Breast epithelium (tissue), 4 donors: ENCODE data around the gene PYM1. TPM values are rescaled to one million over a fixed set of nuclear protein-coding genes. Genes with fewer than 3 reads are reported as not detected.

Experiments used
- DNase-seq, 2 donors: peaks; one replicate each; pipeline ENCODE4 v3.0.0-alpha.2; 2019; ENCODE audit warnings: low spot score in 2 of 2
- H3K27ac ChIP-seq, 2 donors: fragments of 200-600 bp; sonication (generic) in 1 of 2; one replicate each; pipeline ENCODE4 v1.5.1; 2016 to 2019; ENCODE audit warnings: mild to moderate bottlenecking in 1 of 2
- H3K27me3 ChIP-seq, 2 donors: fragments of 200-600 bp; sonication (generic) in 1 of 2; one replicate each; pipeline versions ENCODE4 v1.5.1 to v1.6.0; 2017 to 2019; ENCODE audit warnings: control low read depth in 1 of 2, mild to moderate bottlenecking in 1 of 2
- H3K36me3 ChIP-seq: fragments of 200-600 bp; one replicate; pipeline ENCODE4 v1.5.1; 2019
- H3K4me1 ChIP-seq, 2 donors: fragments of 200-600 bp; sonication (generic); one replicate each; pipeline ENCODE4 v1.5.1; 2016 to 2019; ENCODE audit warnings: control low read depth in 1 of 2
- H3K4me3 ChIP-seq, 3 donors: fragments of 200-600 bp; sonication (generic); 1 replicate in 2 of 3; 2 replicates in 1 of 3; pipeline ENCODE4 v1.5.1; 2016 to 2019; ENCODE audit warnings: mild to moderate bottlenecking in 3 of 3, moderate library complexity in 2 of 3
- H3K9me3 ChIP-seq, 2 donors: fragments of 200-600 bp; sonication (generic) in 1 of 2; one replicate each; pipeline ENCODE4 v1.5.1; 2016 to 2019; ENCODE audit warnings: control low read depth in 1 of 2
- CTCF ChIP-seq, 3 donors: fragments of 450-650 bp; IDR thresholded peaks; one replicate each; pipeline ENCODE4 v1.5.1; 2016 to 2017; ENCODE audit warnings: antibody characterized with exemption in 3 of 3, mild to moderate bottlenecking in 3 of 3, moderate library complexity in 3 of 3
- POLR2A ChIP-seq: fragments of 450-650 bp; IDR thresholded peaks from one replicate; pipeline ENCODE4 v1.6.1; 2016; ENCODE audit warnings: antibody characterized with exemption, mild to moderate bottlenecking, moderate library complexity
- POLR2AphosphoS5 ChIP-seq, 3 donors: sonication (generic); formaldehyde crosslinking; IDR thresholded peaks; one replicate each; pipeline ENCODE4 v1.6.1; 2017; ENCODE audit warnings: antibody characterized with exemption in 3 of 3
- intact Hi-C: fragments of 100-400 bp; cut with DNase I; formaldehyde crosslinking; loops from one replicate; pipeline ENCODE4 v1.15.1; 2023; ENCODE audit warnings: low total_unique reads
- total RNA-seq, 3 donors: library from RNA; depleted of rRNA; stranded (reverse); fragments of >200 nt; gene quantifications; one replicate each; pipeline ENCODE4 v1.1.0, GENCODE V29; 2016

PYM1 gene
- total RNA-seq, 3 donors from 2014 or later, result 25.9 to 38.1 (median 33.0) TPM

- peak overlapping the region; percentile 97 to 98 for H3K27ac ChIP-seq
- no peaks in the 10 kb centered on the region for H3K9me3 ChIP-seq
- DNase-seq, result no peak
- H3K36me3 ChIP-seq, result no peaks in the 10 kb centered on the region
- intact Hi-C loops, result loop anchor here (10.0 kb wide), 1 partner anchor 1132 kb away; no protein-coding TSS in a partner anchor
- H3K4me3 ChIP-seq, result peak overlapping the region; percentile 56 to 97 (median 71)
- H3K27me3 ChIP-seq, result no peaks in the 10 kb centered on the region
- TF ChIP-seq POLR2AphosphoS5 (IDR thresholded peaks at IDR 0.05), result no peak
- TF ChIP-seq CTCF (IDR thresholded peaks at IDR 0.05), result no peak
- TF ChIP-seq POLR2A, result no peak
- H3K4me1 ChIP-seq, result peaks cover 0 to 5% of the 10 kb centered on the region in 2 donors
These were observed 44.8 kb upstream of the PYM1 start for GRCh38 chr12:55972456-55972855.

GRCh38 chr12:55972042-55972441 is 44.3 kb upstream of the PYM1 start:
- peaks cover 0 to 7% of the 10 kb centered on the region in 2 donors for H3K4me1 ChIP-seq
- H3K4me3 ChIP-seq, result no peak overlapping the region
- H3K27ac ChIP-seq, result peak overlapping the region; percentile 83 to 98
- intact Hi-C loops, result loop anchor here (10.0 kb wide), 1 partner anchor 1133 kb away; no protein-coding TSS in a partner anchor
- DNase-seq, result peak in 1 of 2 donors; percentile 82
- TF ChIP-seq POLR2AphosphoS5 (IDR thresholded peaks at IDR 0.05), result peak in 1 of 3 donors; percentile 41
- TF ChIP-seq POLR2A, result no peak
- no peaks in the 10 kb centered on the region for H3K27me3 ChIP-seq
- no peaks in the 10 kb centered on the region for H3K9me3 ChIP-seq
- no peaks in the 10 kb centered on the region for H3K36me3 ChIP-seq

GRCh38 chr12:55970775-55971174 is 43.1 kb upstream of the PYM1 start:
- intact Hi-C loops, result loop anchor here (10.0 kb wide), 1 partner anchor 1134 kb away; no protein-coding TSS in a partner anchor

GRCh38 chr12:55969356-55969755 is 41.7 kb upstream of the PYM1 start:
- H3K27ac ChIP-seq, result no peak overlapping the region
- intact Hi-C loops, result loop anchor here (10.0 kb wide), 1 partner anchor 1965 kb away; the partner anchor contains the start of genes HOXC8 and HOXC9

More at GRCh38 chr12:55970775-55971174, 43.1 kb upstream of the PYM1 start:
- no peak for TF ChIP-seq POLR2AphosphoS5 (IDR thresholded peaks at IDR 0.05)
- TF ChIP-seq POLR2A, result no peak
- TF ChIP-seq CTCF (IDR thresholded peaks at IDR 0.05), result no peak
- Histone ChIP-seq H3K27me3 (no peaks in the 10 kb centered on the region), H3K27ac (peak overlapping the region; percentile 83 to 98), H3K36me3 (no peaks in the 10 kb centered on the region), H3K4me3 (no peak overlapping the region), H3K4me1 (peaks cover 0 to 10% of the 10 kb centered on the region in 2 donors), H3K9me3 (no peaks in the 10 kb centered on the region)
- DNase-seq, result no peak

GRCh38 chr12:55966408-55967281 is 39.0 kb upstream of the PYM1 start, which contains the start of gene CDK2:
TSS of gene CDK2 (plus strand) at chr12:55966830. CDS start at chr12:55967009, 179 bp downstream.
- Histone ChIP-seq H3K27ac (peak within 1 kb of the TSS; percentile 95), H3K9me3 (no peaks in the 10 kb centered on the region), H3K36me3 (no peaks in the 10 kb centered on the region), H3K4me3 (peak within 1 kb of the TSS; percentile 66 to 94 (median 87)), H3K4me1 (peaks cover 0 to 12% of the 10 kb centered on the region in 2 donors), H3K27me3 (no peaks in the 10 kb centered on the region)
- DNase-seq, result peak; percentile 96 to 97
- intact Hi-C loops, result loop anchor here (10.0 kb wide), 1 partner anchor 1962 kb away; the partner anchor contains the start of genes HOXC8 and HOXC9
- peak; percentile 78 for TF ChIP-seq POLR2A
- TF ChIP-seq CTCF (IDR thresholded peaks at IDR 0.05), result no peak
- TF ChIP-seq POLR2AphosphoS5 (IDR thresholded peaks at IDR 0.05), result peak; percentile 50 to 89 (median 61)

More at GRCh38 chr12:55969356-55969755, 41.7 kb upstream of the PYM1 start:
- no peaks in the 10 kb centered on the region for H3K9me3 ChIP-seq
- no peak overlapping the region for H3K4me3 ChIP-seq
- DNase-seq, result no peak
- H3K36me3 ChIP-seq, result no peaks in the 10 kb centered on the region
- TF ChIP-seq POLR2AphosphoS5 (IDR thresholded peaks at IDR 0.05), result no peak
- no peak for TF ChIP-seq POLR2A
- no peaks in the 10 kb centered on the region for H3K27me3 ChIP-seq
- H3K4me1 ChIP-seq, result peaks cover 0 to 12% of the 10 kb centered on the region in 2 donors
